ENCODE data around the gene RNF207. TPM values are rescaled to one million over a fixed set of nuclear protein-coding genes. Genes with fewer than 3 reads are reported as not detected.

Gene RNF207
- total and polyA plus RNA-seq, 10 of the 15 experiments (the other 5 are each of a cell fraction or from before 2014, with no cell fraction given): 1.7 to 36.4 (median 13.1) TPM

- TF ChIP-seq POLR2AphosphoS5 (IDR thresholded peaks at IDR 0.05; ENCODE audit: low read length): peak; percentile 81; the same call in 1 of the 2 replicates
- TF ChIP-seq BMI1 (IDR thresholded peaks at IDR 0.05; ENCODE audit: borderline replicate concordance): no peak
- peak; percentile 57 for TF ChIP-seq EED (IDR thresholded peaks at IDR 0.05; ENCODE audit: low read depth)
- 0 out of 2 replicates have a peak, but pooled peaks have one; percentile 39 for TF ChIP-seq SMAD5 (IDR thresholded peaks at IDR 0.05; ENCODE audit: low read depth)
- TF ChIP-seq GATAD2B (conservative IDR thresholded peaks at IDR 0.05; ENCODE audit: low read depth): peak; percentile 87
- TF ChIP-seq, protein P1, sequence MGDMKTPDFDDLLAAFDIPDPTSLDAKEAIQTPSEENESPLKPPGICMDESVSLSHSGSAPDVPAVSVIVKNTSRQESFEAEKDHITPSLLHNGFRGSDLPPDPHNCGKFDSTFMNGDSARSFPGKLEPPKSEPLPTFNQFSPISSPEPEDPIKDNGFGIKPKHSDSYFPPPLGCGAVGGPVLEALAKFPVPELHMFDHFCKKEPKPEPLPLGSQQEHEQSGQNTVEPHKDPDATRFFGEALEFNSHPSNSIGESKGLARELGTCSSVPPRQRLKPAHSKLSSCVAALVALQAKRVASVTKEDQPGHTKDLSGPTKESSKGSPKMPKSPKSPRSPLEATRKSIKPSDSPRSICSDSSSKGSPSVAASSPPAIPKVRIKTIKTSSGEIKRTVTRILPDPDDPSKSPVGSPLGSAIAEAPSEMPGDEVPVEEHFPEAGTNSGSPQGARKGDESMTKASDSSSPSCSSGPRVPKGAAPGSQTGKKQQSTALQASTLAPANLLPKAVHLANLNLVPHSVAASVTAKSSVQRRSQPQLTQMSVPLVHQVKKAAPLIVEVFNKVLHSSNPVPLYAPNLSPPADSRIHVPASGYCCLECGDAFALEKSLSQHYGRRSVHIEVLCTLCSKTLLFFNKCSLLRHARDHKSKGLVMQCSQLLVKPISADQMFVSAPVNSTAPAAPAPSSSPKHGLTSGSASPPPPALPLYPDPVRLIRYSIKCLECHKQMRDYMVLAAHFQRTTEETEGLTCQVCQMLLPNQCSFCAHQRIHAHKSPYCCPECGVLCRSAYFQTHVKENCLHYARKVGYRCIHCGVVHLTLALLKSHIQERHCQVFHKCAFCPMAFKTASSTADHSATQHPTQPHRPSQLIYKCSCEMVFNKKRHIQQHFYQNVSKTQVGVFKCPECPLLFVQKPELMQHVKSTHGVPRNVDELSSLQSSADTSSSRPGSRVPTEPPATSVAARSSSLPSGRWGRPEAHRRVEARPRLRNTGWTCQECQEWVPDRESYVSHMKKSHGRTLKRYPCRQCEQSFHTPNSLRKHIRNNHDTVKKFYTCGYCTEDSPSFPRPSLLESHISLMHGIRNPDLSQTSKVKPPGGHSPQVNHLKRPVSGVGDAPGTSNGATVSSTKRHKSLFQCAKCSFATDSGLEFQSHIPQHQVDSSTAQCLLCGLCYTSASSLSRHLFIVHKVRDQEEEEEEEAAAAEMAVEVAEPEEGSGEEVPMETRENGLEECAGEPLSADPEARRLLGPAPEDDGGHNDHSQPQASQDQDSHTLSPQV (IDR thresholded peaks at IDR 0.05): no peak
- TF ChIP-seq CHD1 (IDR thresholded peaks at IDR 0.05; ENCODE audit: low read depth, low read length): no peak
- peak; percentile 29; the same call in 1 of the 2 replicates for TF ChIP-seq TARDBP (IDR thresholded peaks at IDR 0.05; ENCODE audit: borderline replicate concordance)
- TF ChIP-seq, protein P2, sequence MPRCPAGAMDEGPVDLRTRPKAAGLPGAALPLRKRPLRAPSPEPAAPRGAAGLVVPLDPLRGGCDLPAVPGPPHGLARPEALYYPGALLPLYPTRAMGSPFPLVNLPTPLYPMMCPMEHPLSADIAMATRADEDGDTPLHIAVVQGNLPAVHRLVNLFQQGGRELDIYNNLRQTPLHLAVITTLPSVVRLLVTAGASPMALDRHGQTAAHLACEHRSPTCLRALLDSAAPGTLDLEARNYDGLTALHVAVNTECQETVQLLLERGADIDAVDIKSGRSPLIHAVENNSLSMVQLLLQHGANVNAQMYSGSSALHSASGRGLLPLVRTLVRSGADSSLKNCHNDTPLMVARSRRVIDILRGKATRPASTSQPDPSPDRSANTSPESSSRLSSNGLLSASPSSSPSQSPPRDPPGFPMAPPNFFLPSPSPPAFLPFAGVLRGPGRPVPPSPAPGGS (IDR thresholded peaks at IDR 0.05; ENCODE audit: borderline replicate concordance, insufficient read depth, low read depth, low read length, poor library complexity, severe bottlenecking): no peak
- TF ChIP-seq POLR2AphosphoS2 (IDR thresholded peaks at IDR 0.05; ENCODE audit: low read depth, low read length): 0 out of 2 replicates have a peak, but pooled peaks have one; percentile 41
- TF ChIP-seq EGR1 (IDR thresholded peaks at IDR 0.05; ENCODE audit: borderline replicate concordance in 1 of 2, low read depth in 2 of 2, low read length in 2 of 2): peak in 1 of 2 experiments; percentile 22; a peak in 1 of 3 replicates
- TF ChIP-seq NKRF (conservative IDR thresholded peaks at IDR 0.05): peak; percentile 83
- TF ChIP-seq RUNX3 (IDR thresholded peaks at IDR 0.05; ENCODE audit: low read length): peak; percentile 39; the same call in 1 of the 2 replicates
- TF ChIP-seq SP1 (IDR thresholded peaks at IDR 0.05; ENCODE audit: low read depth, low read length): peak; percentile 20
- TF ChIP-seq, protein P3, sequence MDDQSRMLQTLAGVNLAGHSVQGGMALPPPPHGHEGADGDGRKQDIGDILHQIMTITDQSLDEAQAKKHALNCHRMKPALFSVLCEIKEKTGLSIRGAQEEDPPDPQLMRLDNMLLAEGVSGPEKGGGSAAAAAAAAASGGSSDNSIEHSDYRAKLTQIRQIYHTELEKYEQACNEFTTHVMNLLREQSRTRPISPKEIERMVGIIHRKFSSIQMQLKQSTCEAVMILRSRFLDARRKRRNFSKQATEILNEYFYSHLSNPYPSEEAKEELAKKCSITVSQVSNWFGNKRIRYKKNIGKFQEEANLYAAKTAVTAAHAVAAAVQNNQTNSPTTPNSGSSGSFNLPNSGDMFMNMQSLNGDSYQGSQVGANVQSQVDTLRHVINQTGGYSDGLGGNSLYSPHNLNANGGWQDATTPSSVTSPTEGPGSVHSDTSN (IDR thresholded peaks at IDR 0.05; ENCODE audit: insufficient replicate concordance, low read depth, low read length): no peak
- 0 out of 2 replicates have a peak, but pooled peaks have one; percentile 49 for TF ChIP-seq YY1 (IDR thresholded peaks at IDR 0.05; ENCODE audit: low read depth, low read length)
- peak; percentile 78; the same call in 1 of the 2 replicates for TF ChIP-seq SIN3A (IDR thresholded peaks at IDR 0.05; ENCODE audit: low read depth, low read length)
- TF ChIP-seq, protein P4, sequence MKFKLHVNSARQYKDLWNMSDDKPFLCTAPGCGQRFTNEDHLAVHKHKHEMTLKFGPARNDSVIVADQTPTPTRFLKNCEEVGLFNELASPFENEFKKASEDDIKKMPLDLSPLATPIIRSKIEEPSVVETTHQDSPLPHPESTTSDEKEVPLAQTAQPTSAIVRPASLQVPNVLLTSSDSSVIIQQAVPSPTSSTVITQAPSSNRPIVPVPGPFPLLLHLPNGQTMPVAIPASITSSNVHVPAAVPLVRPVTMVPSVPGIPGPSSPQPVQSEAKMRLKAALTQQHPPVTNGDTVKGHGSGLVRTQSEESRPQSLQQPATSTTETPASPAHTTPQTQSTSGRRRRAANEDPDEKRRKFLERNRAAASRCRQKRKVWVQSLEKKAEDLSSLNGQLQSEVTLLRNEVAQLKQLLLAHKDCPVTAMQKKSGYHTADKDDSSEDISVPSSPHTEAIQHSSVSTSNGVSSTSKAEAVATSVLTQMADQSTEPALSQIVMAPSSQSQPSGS (IDR thresholded peaks at IDR 0.05; ENCODE audit: low read length): no peak
Measured at GRCh38 chr1:6205849-6206519, at the start of gene RNF207 (continued).

All from GM12878 (cell line).